Choroid plexus epithelial cell (primary cell): ENCODE data around the gene SLC16A13.
A peak's percentile ranks its signal among the peaks of the same experiment; 100 is the strongest.

Experiments used
- DNase-seq: peaks from one replicate; pipeline ENCODE4 v3.0.0-alpha.2; 2010; ENCODE audit warnings: low read depth
- H3K4me3 ChIP-seq: 2 replicates; pipeline ENCODE4 v1.5.1; 2011; ENCODE audit warnings: low read depth, mild to moderate bottlenecking, control low read depth, low read length, moderate library complexity
- TF ChIP-seq, protein P1 (sequence below): conservative IDR thresholded peaks from 2 replicates; pipeline ENCODE4 v1.5.1; 2011; ENCODE audit warnings: low read depth, mild to moderate bottlenecking, control low read depth, inconsistent platforms, low read length, moderate library complexity

SLC16A13 gene

DNA sequence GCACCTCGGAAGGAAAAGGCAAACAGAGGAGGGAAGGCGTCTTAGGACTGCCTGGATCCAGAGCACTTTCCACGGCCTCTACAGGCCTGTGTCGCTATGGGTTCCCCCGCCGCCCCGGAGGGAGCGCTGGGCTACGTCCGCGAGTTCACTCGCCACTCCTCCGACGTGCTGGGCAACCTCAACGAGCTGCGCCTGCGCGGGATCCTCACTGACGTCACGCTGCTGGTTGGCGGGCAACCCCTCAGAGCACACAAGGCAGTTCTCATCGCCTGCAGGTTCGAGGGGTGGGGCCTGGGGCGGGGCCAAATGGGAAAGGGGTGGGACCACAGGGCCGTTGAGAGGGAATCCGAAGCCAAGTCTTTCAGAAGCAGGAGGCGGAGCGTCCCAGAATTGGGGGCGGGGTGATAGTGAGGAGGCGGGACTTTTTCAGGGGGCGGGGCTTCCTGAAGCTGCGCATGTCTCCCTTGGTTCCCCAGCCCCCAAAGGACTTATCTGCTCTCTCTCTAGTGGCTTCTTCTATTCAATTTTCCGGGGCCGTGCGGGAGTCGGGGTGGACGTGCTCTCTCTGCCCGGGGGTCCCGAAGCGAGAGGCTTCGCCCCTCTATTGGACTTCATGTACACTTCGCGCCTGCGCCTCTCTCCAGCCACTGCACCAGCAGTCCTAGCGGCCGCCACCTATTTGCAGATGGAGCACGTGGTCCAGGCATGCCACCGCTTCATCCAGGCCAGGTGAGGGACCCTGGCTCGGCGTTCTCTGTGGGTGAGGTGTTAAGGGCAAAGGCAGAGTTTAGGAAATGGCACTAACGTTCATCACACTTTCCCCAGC is 12.0 kb upstream of the SLC16A13 start:
- peak overlapping the region; percentile 32 for H3K4me3 ChIP-seq

DNA sequence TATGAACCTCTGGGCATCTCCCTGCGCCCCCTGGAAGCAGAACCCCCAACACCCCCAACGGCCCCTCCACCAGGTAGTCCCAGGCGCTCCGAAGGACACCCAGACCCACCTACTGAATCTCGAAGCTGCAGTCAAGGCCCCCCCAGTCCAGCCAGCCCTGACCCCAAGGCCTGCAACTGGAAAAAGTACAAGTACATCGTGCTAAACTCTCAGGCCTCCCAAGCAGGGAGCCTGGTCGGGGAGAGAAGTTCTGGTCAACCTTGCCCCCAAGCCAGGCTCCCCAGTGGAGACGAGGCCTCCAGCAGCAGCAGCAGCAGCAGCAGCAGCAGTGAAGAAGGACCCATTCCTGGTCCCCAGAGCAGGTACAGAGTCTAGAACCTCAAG is 11.4 kb upstream of the SLC16A13 start:
- H3K4me3 ChIP-seq, result no peak overlapping the region
- DNase-seq, result no peak
- TF ChIP-seq, protein P1, sequence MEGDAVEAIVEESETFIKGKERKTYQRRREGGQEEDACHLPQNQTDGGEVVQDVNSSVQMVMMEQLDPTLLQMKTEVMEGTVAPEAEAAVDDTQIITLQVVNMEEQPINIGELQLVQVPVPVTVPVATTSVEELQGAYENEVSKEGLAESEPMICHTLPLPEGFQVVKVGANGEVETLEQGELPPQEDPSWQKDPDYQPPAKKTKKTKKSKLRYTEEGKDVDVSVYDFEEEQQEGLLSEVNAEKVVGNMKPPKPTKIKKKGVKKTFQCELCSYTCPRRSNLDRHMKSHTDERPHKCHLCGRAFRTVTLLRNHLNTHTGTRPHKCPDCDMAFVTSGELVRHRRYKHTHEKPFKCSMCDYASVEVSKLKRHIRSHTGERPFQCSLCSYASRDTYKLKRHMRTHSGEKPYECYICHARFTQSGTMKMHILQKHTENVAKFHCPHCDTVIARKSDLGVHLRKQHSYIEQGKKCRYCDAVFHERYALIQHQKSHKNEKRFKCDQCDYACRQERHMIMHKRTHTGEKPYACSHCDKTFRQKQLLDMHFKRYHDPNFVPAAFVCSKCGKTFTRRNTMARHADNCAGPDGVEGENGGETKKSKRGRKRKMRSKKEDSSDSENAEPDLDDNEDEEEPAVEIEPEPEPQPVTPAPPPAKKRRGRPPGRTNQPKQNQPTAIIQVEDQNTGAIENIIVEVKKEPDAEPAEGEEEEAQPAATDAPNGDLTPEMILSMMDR, result no peak

More for the DNA sequence above, 12.0 kb upstream of the SLC16A13 start:
- peak; percentile 92 for DNase-seq
- TF ChIP-seq, protein P1, result no peak

DNA sequence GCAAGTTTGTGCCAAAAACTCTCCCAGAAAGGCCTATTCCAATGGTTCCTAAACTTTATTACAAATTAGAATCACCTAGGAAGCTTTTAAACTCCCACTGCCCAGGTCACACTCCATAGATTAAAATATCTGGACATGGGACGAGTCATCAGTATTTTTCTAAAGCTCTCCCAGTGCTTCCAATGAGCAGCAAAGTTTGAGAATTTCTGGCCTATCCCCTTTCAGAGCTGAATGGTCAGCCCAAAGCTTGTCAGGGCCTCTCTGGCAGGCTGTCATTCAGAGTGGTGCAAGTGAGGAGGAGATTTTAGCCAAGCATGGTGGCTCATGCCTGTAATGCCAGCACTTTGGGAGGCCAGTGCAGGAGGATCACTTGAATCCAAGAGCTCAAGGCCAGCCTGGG is 10.6 kb upstream of the SLC16A13 start:
- no peak overlapping the region for H3K4me3 ChIP-seq
- no peak for DNase-seq
- TF ChIP-seq, protein P1, result no peak

DNA sequence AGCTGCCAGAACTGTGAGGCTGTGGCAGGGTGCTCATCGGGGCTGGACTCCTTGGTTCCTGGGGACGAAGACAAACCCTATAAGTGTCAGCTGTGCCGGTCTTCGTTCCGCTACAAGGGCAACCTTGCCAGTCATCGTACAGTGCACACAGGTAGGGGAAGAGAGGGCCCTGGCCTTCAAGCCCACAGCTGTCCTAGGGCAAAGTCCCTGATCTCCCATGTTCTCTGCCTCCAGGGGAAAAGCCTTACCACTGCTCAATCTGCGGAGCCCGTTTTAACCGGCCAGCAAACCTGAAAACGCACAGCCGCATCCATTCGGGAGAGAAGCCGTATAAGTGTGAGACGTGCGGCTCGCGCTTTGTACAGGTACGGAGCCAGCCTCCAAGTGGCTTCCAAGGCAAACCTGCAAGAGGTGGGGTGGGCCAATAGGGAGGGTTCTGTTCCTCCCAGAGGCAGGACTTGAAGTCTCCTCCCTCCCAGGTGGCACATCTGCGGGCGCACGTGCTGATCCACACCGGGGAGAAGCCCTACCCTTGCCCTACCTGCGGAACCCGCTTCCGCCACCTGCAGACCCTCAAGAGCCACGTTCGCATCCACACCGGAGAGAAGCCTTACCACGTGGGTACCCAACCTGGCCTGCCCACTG is 9.2 kb upstream of the SLC16A13 start:
- TF ChIP-seq, protein P1, result no peak
- no peak for DNase-seq
- H3K4me3 ChIP-seq, result no peak overlapping the region

DNA sequence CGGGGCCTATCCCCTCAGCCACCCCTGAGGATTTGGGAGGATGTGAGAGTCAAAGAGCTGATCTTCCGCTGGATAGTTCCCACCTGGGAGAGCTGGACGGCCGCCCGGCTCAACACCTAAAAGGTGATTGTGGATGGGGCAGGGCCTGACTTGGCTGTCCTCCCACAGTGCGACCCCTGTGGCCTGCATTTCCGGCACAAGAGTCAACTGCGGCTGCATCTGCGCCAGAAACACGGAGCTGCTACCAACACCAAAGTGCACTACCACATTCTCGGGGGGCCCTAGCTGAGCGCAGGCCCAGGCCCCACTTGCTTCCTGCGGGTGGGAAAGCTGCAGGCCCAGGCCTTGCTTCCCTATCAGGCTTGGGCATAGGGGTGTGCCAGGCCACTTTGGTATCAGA is 8.5 kb upstream of the SLC16A13 start:
- no peak overlapping the region for H3K4me3 ChIP-seq
- TF ChIP-seq, protein P1, result no peak
- no peak for DNase-seq

DNA sequence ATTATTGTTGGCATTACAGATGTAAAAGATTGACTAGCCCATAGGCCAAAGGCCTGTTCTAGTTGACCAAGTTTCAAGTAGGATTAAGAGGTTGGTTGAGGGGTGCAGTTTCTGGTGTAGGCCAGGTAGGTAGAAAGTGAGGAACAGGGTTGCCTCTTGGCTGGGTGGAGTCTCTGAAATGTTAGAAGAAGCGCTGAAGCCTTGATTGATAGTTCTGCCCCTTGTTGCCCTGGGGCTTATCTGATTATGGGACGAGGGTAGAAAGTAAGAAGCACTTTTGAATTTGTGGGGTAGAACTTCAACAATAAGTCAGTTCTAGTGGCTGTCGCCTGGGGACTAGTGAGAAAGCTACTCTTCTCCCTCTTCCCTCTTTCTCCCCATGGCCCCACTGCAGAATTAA is 6.7 kb upstream of the SLC16A13 start:
- no peak overlapping the region for H3K4me3 ChIP-seq
- DNase-seq, result no peak
- TF ChIP-seq, protein P1, result no peak
